Measurements from ENCODE around the gene WIPF1. TPM values are rescaled to one million over a fixed set of nuclear protein-coding genes. Genes with fewer than 3 reads are reported as not detected.

The WIPF1 gene
- polyA plus RNA-seq, 1 donor from 2014 or later, result 0.25 TPM

DNA sequence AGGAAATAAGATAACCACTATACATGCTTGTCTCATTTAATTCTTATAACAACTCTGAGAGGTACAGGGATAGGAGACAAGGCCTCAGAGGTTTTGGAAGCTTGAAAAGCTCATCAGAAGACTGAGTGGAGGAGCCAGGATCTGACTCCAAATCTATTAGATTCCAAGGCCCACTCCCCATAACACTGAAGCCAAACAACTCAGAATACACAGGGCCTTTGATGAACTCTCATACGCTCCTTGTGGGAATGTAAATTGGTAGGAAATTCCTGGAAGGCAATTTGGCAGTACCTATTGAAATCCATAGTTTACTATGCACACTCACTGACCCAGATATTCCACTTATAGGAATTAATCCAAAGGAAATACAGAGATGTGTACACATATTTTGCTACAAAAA lies 27.9 kb downstream of the WIPF1 start:
- no peaks in the 10 kb centered on the region for H3F3A ChIP-seq (ENCODE audit: insufficient read depth, low read length, poor library complexity, severe bottlenecking)
- H3K27ac ChIP-seq (ENCODE audit: low read length), result no peak overlapping the region
- TF ChIP-seq SMC3 (conservative IDR thresholded peaks at IDR 0.05; ENCODE audit: poor library complexity) (no peak), CTCF (IDR thresholded peaks at IDR 0.05; ENCODE audit: poor library complexity, severe bottlenecking) (no peak), EZH2 (IDR thresholded peaks at IDR 0.05; ENCODE audit: borderline replicate concordance, insufficient read depth, low read length, poor library complexity, severe bottlenecking) (no peak), TAF1 (IDR thresholded peaks at IDR 0.05; ENCODE audit: low read depth) (no peak), RAD21 (conservative IDR thresholded peaks at IDR 0.05) (no peak), MXI1 (conservative IDR thresholded peaks at IDR 0.05; ENCODE audit: poor library complexity, severe bottlenecking) (no peak), POLR2AphosphoS5 (IDR thresholded peaks at IDR 0.05) (no peak), EP300 (conservative IDR thresholded peaks at IDR 0.05; ENCODE audit: poor library complexity, severe bottlenecking) (no peak)
- TF ChIP-seq, protein P1, sequence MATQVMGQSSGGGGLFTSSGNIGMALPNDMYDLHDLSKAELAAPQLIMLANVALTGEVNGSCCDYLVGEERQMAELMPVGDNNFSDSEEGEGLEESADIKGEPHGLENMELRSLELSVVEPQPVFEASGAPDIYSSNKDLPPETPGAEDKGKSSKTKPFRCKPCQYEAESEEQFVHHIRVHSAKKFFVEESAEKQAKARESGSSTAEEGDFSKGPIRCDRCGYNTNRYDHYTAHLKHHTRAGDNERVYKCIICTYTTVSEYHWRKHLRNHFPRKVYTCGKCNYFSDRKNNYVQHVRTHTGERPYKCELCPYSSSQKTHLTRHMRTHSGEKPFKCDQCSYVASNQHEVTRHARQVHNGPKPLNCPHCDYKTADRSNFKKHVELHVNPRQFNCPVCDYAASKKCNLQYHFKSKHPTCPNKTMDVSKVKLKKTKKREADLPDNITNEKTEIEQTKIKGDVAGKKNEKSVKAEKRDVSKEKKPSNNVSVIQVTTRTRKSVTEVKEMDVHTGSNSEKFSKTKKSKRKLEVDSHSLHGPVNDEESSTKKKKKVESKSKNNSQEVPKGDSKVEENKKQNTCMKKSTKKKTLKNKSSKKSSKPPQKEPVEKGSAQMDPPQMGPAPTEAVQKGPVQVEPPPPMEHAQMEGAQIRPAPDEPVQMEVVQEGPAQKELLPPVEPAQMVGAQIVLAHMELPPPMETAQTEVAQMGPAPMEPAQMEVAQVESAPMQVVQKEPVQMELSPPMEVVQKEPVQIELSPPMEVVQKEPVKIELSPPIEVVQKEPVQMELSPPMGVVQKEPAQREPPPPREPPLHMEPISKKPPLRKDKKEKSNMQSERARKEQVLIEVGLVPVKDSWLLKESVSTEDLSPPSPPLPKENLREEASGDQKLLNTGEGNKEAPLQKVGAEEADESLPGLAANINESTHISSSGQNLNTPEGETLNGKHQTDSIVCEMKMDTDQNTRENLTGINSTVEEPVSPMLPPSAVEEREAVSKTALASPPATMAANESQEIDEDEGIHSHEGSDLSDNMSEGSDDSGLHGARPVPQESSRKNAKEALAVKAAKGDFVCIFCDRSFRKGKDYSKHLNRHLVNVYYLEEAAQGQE (IDR thresholded peaks at IDR 0.05; ENCODE audit: borderline replicate concordance), result no peak
- no peaks in the 10 kb centered on the region for H3K9me3 ChIP-seq (ENCODE audit: low read length)
- no peaks in the 10 kb centered on the region for H3K36me3 ChIP-seq (ENCODE audit: insufficient read depth, low read length)
- H2AFZ ChIP-seq (ENCODE audit: low read depth, low read length), result no peak overlapping the region
- H3K4me2 ChIP-seq (ENCODE audit: low read length), result no peak overlapping the region
- no peak overlapping the region for H3K9ac ChIP-seq (ENCODE audit: low read length)
- H3K79me2 ChIP-seq (replicated peaks; ENCODE audit: insufficient read depth, low read length), result no peaks in the 10 kb centered on the region
- no peaks in the 10 kb centered on the region for H3K27me3 ChIP-seq (ENCODE audit: insufficient read depth, low read depth, low read length)
- H3K9me2 ChIP-seq (ENCODE audit: insufficient read depth, low read length), result no peaks in the 10 kb centered on the region
- no peak overlapping the region for H3K4me3 ChIP-seq (ENCODE audit: low read length)
- no peaks in the 10 kb centered on the region for H4K20me1 ChIP-seq (ENCODE audit: insufficient read depth)

DNA sequence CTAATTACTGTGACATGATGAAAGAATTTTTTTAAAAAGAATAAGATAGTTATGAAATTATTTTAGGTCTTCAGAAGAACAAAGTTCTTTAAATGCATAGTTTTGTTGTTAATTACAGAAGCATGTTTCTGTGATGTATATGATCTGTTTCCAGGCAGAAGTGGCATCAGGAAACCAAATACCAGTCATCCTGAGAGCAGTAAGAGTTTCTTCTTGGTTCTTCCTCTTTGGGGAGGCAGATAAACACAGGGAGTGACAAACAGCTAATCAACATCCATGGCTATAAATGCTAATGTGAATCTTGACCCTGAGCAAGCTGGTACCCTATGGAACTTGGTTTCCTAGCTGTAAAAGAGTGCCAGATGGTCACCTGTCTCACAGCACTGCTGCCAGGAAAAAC lies 29.2 kb downstream of the WIPF1 start:
- Histone ChIP-seq H2AFZ (ENCODE audit: low read depth, low read length) (no peak overlapping the region), H3K4me3 (ENCODE audit: low read length) (no peak overlapping the region), H3K9ac (ENCODE audit: low read length) (no peak overlapping the region), H3K79me2 (replicated peaks; ENCODE audit: insufficient read depth, low read length) (no peaks in the 10 kb centered on the region), H3K4me2 (ENCODE audit: low read length) (no peak overlapping the region), H3K36me3 (ENCODE audit: insufficient read depth, low read length) (no peaks in the 10 kb centered on the region), H3K9me3 (ENCODE audit: low read length) (no peaks in the 10 kb centered on the region), H3F3A (ENCODE audit: insufficient read depth, low read length, poor library complexity, severe bottlenecking) (no peaks in the 10 kb centered on the region), H3K9me2 (ENCODE audit: insufficient read depth, low read length) (no peaks in the 10 kb centered on the region), H3K27me3 (ENCODE audit: insufficient read depth, low read depth, low read length) (no peaks in the 10 kb centered on the region), H3K27ac (ENCODE audit: low read length) (no peak overlapping the region), H4K20me1 (ENCODE audit: insufficient read depth) (no peaks in the 10 kb centered on the region)
- no peak for TF ChIP-seq TAF1 (IDR thresholded peaks at IDR 0.05; ENCODE audit: low read depth)
- TF ChIP-seq, protein P1 (IDR thresholded peaks at IDR 0.05; ENCODE audit: borderline replicate concordance), result no peak
- no peak for TF ChIP-seq MXI1 (conservative IDR thresholded peaks at IDR 0.05; ENCODE audit: poor library complexity, severe bottlenecking)
- TF ChIP-seq SMC3 (conservative IDR thresholded peaks at IDR 0.05; ENCODE audit: poor library complexity), result no peak
- TF ChIP-seq POLR2AphosphoS5 (IDR thresholded peaks at IDR 0.05), result no peak
- no peak for TF ChIP-seq EP300 (conservative IDR thresholded peaks at IDR 0.05; ENCODE audit: poor library complexity, severe bottlenecking)
- no peak for TF ChIP-seq EZH2 (IDR thresholded peaks at IDR 0.05; ENCODE audit: borderline replicate concordance, insufficient read depth, low read length, poor library complexity, severe bottlenecking)
- TF ChIP-seq RAD21 (conservative IDR thresholded peaks at IDR 0.05), result no peak
- TF ChIP-seq CTCF (IDR thresholded peaks at IDR 0.05; ENCODE audit: poor library complexity, severe bottlenecking), result no peak
